SU-DHL-6 (cell line): ENCODE results near the gene DGKG.

Experiments used
- H2AFZ ChIP-seq: fragments of 200-600 bp; sonication (generic); 2 replicates; pipeline ENCODE4 v1.6.1; 2014; ENCODE audit warnings: low read depth, mild to moderate bottlenecking, moderate library complexity, mixed read lengths, antibody characterized with exemption, low read length; ENCODE audit not compliant: severe bottlenecking
- H3F3A ChIP-seq: fragments of 200-600 bp; shearing (Covaris generic); 2 replicates; pipeline ENCODE4 v1.6.0; 2016; ENCODE audit warnings: antibody characterized with exemption, mild to moderate bottlenecking; ENCODE audit not compliant: insufficient read depth
- H3K27ac ChIP-seq: fragments of 200-600 bp; sonication (generic); 2 replicates; pipeline ENCODE4 v1.5.1; 2016; ENCODE audit warnings: low read depth, mild to moderate bottlenecking, low read length, moderate library complexity, mixed read lengths
- H3K27me3 ChIP-seq: fragments of 200-600 bp; sonication (generic), shearing (Covaris generic); 2 replicates; pipeline ENCODE4 v1.6.0; 2014; ENCODE audit warnings: mild to moderate bottlenecking, low read length
- H3K36me3 ChIP-seq: fragments of 200-600 bp; sonication (generic); 2 replicates; pipeline ENCODE4 v1.6.1; 2014; ENCODE audit warnings: mild to moderate bottlenecking, low read length, mixed read lengths
- H3K4me2 ChIP-seq: fragments of 300-600, 200-600 bp; shearing (Covaris generic), sonication (generic); 2 replicates; pipeline ENCODE4 v1.6.0; 2014; ENCODE audit warnings: low read length, low read depth, mild to moderate bottlenecking; ENCODE audit not compliant: poor library complexity, severe bottlenecking
- H3K4me3 ChIP-seq: fragments of 200-600 bp; sonication (generic); 2 replicates; pipeline ENCODE4 v1.5.1; 2014; ENCODE audit warnings: antibody characterized with exemption, low read length, mild to moderate bottlenecking, mixed read lengths; ENCODE audit not compliant: insufficient read depth, poor library complexity, severe bottlenecking
- H3K79me2 ChIP-seq: fragments of 200-600 bp; sonication (generic); 2 replicates; pipeline ENCODE4 v1.6.1; 2014; ENCODE audit warnings: mild to moderate bottlenecking, low read length, moderate library complexity; ENCODE audit not compliant: insufficient read depth
- H3K9ac ChIP-seq: fragments of 200-600 bp; sonication (generic); 2 replicates; pipeline ENCODE4 v1.7.0; 2014; ENCODE audit warnings: mild to moderate bottlenecking, low read length
- H3K9me2 ChIP-seq: fragments of 200-600 bp; sonication (generic); replicated peaks from 2 replicates; pipeline ENCODE4 v1.6.1; 2014; ENCODE audit warnings: low read length; ENCODE audit not compliant: insufficient read depth
- H3K9me3 ChIP-seq: fragments of 200-600 bp; sonication (generic); 2 replicates; pipeline ENCODE4 v1.6.1; 2014; ENCODE audit warnings: low read length, mixed read lengths; ENCODE audit not compliant: insufficient read depth
- H4K20me1 ChIP-seq: fragments of 200-600 bp; sonication (generic); 2 replicates; pipeline ENCODE4 v1.6.1; 2014; ENCODE audit warnings: low read depth, mild to moderate bottlenecking, antibody characterized with exemption, low read length, moderate library complexity, mixed read lengths
- CTCF ChIP-seq: fragments of 200-600 bp; sonication (generic); IDR thresholded peaks from one replicate; pipeline ENCODE4 v1.5.1; 2017; ENCODE audit warnings: antibody characterized with exemption, mild to moderate bottlenecking, low read length, moderate library complexity; ENCODE audit not compliant: insufficient read depth, poor library complexity, severe bottlenecking
- EZH2phosphoT487 ChIP-seq: fragments of 200-600 bp; sonication (generic), shearing (Covaris generic); conservative IDR thresholded peaks from 2 replicates; pipeline ENCODE4 v1.6.1; 2018; ENCODE audit warnings: mild to moderate bottlenecking, antibody characterized with exemption, low read length, moderate library complexity, mixed read lengths

DGKG gene

GRCh38 chr3:186207515-186207914, 154.5 kb downstream of the DGKG start:
- no peaks in the 10 kb centered on the region for H4K20me1 ChIP-seq
- no peaks in the 10 kb centered on the region for H3K9me3 ChIP-seq
- H2AFZ ChIP-seq, result no peak overlapping the region
- no peak overlapping the region for H3K9ac ChIP-seq
- no peaks in the 10 kb centered on the region for H3K79me2 ChIP-seq
- no peaks in the 10 kb centered on the region for H3K27me3 ChIP-seq
- H3K27ac ChIP-seq, result no peak overlapping the region
- H3K4me3 ChIP-seq, result no peak overlapping the region
- H3K36me3 ChIP-seq, result no peaks in the 10 kb centered on the region
- TF ChIP-seq EZH2phosphoT487, result no peak
- no peak for TF ChIP-seq CTCF
- H3K4me2 ChIP-seq, result no peak overlapping the region
- H3F3A ChIP-seq, result no peaks in the 10 kb centered on the region
- no peaks in the 10 kb centered on the region for H3K9me2 ChIP-seq

- H4K20me1 ChIP-seq, result no peaks in the 10 kb centered on the region
- H3K79me2 ChIP-seq, result no peaks in the 10 kb centered on the region
- no peaks in the 10 kb centered on the region for H3K9me3 ChIP-seq
- H3K27me3 ChIP-seq, result no peaks in the 10 kb centered on the region
- H3K27ac ChIP-seq, result no peak overlapping the region
- no peak for TF ChIP-seq CTCF
- TF ChIP-seq EZH2phosphoT487, result no peak
- H3K36me3 ChIP-seq, result no peaks in the 10 kb centered on the region
- H3F3A ChIP-seq, result no peaks in the 10 kb centered on the region
- H3K4me2 ChIP-seq, result no peak overlapping the region
- H3K9me2 ChIP-seq, result no peaks in the 10 kb centered on the region
- H2AFZ ChIP-seq, result no peak overlapping the region
- no peak overlapping the region for H3K4me3 ChIP-seq
- no peak overlapping the region for H3K9ac ChIP-seq
Measured at GRCh38 chr3:186200726-186201125, 161.3 kb downstream of the DGKG start.

GRCh38 chr3:186198442-186198841, 163.6 kb downstream of the DGKG start:
- no peak overlapping the region for H3K9ac ChIP-seq
- H3K36me3 ChIP-seq, result no peaks in the 10 kb centered on the region
- H3K9me3 ChIP-seq, result no peaks in the 10 kb centered on the region
- no peak overlapping the region for H2AFZ ChIP-seq
- H3K27me3 ChIP-seq, result no peaks in the 10 kb centered on the region
- no peaks in the 10 kb centered on the region for H4K20me1 ChIP-seq
- H3K9me2 ChIP-seq, result no peaks in the 10 kb centered on the region
- H3K4me3 ChIP-seq, result no peak overlapping the region
- no peak overlapping the region for H3K27ac ChIP-seq
- H3F3A ChIP-seq, result no peaks in the 10 kb centered on the region
- no peaks in the 10 kb centered on the region for H3K79me2 ChIP-seq
- TF ChIP-seq EZH2phosphoT487, result no peak
- TF ChIP-seq CTCF, result no peak
- no peak overlapping the region for H3K4me2 ChIP-seq

- Histone ChIP-seq H3K9me3 (no peaks in the 10 kb centered on the region), H3K9ac (no peak overlapping the region), H3F3A (no peaks in the 10 kb centered on the region), H3K27me3 (no peaks in the 10 kb centered on the region), H3K36me3 (no peaks in the 10 kb centered on the region), H3K4me3 (no peak overlapping the region), H3K79me2 (no peaks in the 10 kb centered on the region), H4K20me1 (no peaks in the 10 kb centered on the region), H3K4me2 (no peak overlapping the region), H3K9me2 (no peaks in the 10 kb centered on the region), H3K27ac (no peak overlapping the region), H2AFZ (no peak overlapping the region)
- TF ChIP-seq EZH2phosphoT487 (no peak), CTCF (no peak)
Measured at GRCh38 chr3:186194451-186194811, 167.6 kb downstream of the DGKG start.
